ENCODE measurements around the gene CCDC27. TPM values are rescaled to one million over a fixed set of nuclear protein-coding genes. Genes with fewer than 3 reads are reported as not detected.

CCDC27 gene
- total RNA-seq, 1 donor from 2014 or later: not detected

GRCh38 chr1:3762873-3763228 lies 10.6 kb downstream of the CCDC27 start:
- no peak for TF ChIP-seq CTCF (conservative IDR thresholded peaks at IDR 0.05; ENCODE audit: low read depth, low read length)
- DNase-seq (ENCODE audit: low read depth): no peak

GRCh38 chr1:3763351-3764125 lies 11.3 kb downstream of the CCDC27 start:
- no peak for DNase-seq (ENCODE audit: low read depth)
- TF ChIP-seq CTCF (conservative IDR thresholded peaks at IDR 0.05; ENCODE audit: low read depth, low read length): no peak
- H3K4me3 ChIP-seq (ENCODE audit: low read depth, low read length): no peak overlapping the region

More at GRCh38 chr1:3762873-3763228, 10.6 kb downstream of the CCDC27 start:
- H3K4me3 ChIP-seq (ENCODE audit: low read depth, low read length): no peak overlapping the region

- no peak for TF ChIP-seq CTCF (conservative IDR thresholded peaks at IDR 0.05; ENCODE audit: low read depth, low read length)
- no peak for DNase-seq (ENCODE audit: low read depth)
- no peak overlapping the region for H3K4me3 ChIP-seq (ENCODE audit: low read depth, low read length)
These were observed 15.2 kb downstream of the CCDC27 start for GRCh38 chr1:3767328-3767925.

DNA sequence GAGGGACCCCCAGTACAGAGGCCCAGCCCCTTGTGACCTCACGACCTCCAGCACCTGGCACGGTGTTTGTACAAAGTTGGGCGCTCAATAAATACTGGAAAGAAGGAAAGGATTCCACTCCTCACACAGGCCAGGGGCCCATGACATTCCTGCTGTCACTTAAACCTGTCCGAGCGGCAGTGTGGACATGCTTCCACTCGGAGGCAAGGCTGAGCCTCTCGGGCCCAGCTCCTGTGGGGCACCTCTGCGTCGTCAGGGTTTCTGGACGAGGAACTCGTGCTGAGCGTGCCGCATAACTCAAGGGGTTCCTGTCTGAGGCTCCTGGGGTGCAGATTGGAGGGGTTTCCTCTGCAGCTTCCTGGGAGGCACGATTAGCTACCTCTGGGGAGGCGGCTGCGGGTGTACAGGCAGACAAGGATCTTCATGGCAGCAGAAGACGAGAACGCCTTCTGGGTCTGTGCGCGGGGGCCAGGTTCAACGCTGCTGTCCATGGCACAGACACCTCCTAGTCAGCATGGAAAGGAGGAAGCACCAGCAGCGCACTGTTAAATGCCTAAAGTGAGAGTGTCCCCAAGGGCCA lies 16.7 kb downstream of the CCDC27 start:
- DNase-seq (ENCODE audit: low read depth): no peak
- no peak for TF ChIP-seq CTCF (conservative IDR thresholded peaks at IDR 0.05; ENCODE audit: low read depth, low read length)

DNA sequence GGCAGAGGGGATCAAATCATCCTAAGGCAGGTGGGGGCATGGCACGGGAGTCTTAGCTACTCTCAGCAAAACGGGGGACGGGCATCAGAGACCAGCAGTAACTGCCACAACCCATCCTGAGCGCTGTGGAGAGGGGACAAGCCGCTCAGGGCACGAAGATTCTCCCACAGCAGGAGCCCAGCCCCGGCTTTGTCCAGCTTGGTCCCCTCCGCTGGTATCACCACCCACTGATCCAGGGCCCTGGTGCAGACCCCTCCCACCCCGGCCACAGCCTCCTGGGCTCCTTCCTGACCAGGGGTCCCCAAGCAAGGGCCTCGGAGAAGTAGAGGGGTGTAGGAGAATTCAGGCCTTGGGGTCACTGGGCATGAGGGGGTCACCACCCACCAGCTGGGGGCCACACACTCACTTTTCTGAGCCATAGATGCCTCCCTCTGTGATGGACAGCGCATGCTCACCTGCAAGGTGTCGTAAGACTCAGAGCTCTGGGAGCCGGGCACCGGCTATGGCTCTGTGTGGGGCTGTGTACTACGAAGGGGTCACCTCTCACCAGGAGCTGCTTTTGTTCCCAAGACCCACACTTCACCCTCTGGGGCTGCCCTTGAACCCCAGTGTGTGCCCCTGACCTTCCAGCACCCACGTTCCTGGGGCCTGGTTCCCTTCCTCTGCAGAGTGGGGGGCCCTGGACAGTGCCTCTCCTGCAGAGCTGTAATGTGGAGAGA lies 18.0 kb downstream of the CCDC27 start:
- no peak for TF ChIP-seq CTCF (conservative IDR thresholded peaks at IDR 0.05; ENCODE audit: low read depth, low read length)
- no peak overlapping the region for H3K4me3 ChIP-seq (ENCODE audit: low read depth, low read length)
- DNase-seq (ENCODE audit: low read depth): no peak

More for the DNA sequence above, 16.7 kb downstream of the CCDC27 start:
- no peak overlapping the region for H3K4me3 ChIP-seq (ENCODE audit: low read depth, low read length)

DNA sequence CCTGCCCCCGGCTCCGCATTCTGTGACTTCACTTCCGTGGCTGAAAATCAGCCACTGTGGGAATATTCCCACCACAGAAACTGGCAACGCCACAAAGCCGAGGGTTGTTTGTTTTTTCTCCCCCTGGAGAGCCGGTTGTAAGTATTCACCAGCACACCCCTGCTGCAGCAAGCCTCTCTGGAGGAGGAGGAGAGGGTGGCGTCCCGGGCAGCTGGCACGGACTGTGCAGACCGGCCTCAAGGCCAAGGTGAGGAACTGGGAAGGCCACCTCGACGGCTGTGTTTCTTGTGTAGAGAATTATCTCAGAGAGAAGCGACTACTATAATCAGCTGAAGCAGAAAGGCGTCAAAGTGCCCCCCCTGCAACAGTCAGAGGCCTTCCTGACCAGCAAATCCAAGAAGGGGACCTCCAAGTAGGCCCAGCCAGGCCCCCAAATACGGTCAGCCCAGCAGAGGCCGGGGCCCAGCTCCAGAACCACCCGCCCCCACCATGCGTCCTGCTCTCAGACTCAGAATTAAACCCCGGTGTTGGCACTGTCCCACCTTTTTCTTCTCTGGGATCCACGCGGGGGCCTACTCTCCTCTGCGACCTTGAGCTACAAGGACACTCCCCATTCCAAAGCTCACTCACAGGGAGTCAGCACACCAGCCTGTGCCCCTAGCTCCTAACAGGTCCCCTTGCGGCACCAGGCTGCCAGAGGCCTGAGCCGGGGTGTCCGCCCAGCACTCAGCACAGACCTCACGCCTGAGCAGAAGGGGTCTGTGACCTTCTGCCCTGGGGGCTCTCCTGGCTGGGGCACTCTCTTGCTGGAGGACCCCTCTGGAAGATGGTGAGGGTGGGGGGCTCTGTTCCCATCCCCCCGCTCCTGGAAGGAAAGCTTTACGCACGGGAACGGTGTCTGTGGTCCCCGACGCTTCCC lies 19.1 kb downstream of the CCDC27 start:
- TF ChIP-seq CTCF (conservative IDR thresholded peaks at IDR 0.05; ENCODE audit: low read depth, low read length): no peak
- no peak for DNase-seq (ENCODE audit: low read depth)
- peak overlapping the region; percentile 66 for H3K4me3 ChIP-seq (ENCODE audit: low read depth, low read length)
